C4-2B (cell line): Measurements from ENCODE around the gene AR.

ENCODE experiments used
- H3K27ac ChIP-seq: fragments of 450-650 bp; 2 replicates; pipeline ENCODE4 v1.5.1; 2017
- CTCF ChIP-seq: fragments of 450-650 bp; conservative IDR thresholded peaks from 2 replicates; pipeline ENCODE4 v1.5.1; 2017; ENCODE audit warnings: mild to moderate bottlenecking
- ZFX ChIP-seq: fragments of 450-650 bp; IDR thresholded peaks from 2 replicates; pipeline ENCODE4 v1.6.1; 2017

AR gene

GRCh38 chrX:67545893-67546495, 2.2 kb downstream of the AR start:
- peak overlapping the region; percentile 99 for H3K27ac ChIP-seq
- TF ChIP-seq ZFX (no peak), CTCF (no peak)

GRCh38 chrX:67546496-67547423, 2.9 kb downstream of the AR start:
- H3K27ac ChIP-seq, result peak overlapping the region; percentile 99

GRCh38 chrX:67555578-67556203, 11.9 kb downstream of the AR start:
- peak; percentile 76 for TF ChIP-seq CTCF
- TF ChIP-seq ZFX, result no peak
- H3K27ac ChIP-seq, result no peak overlapping the region

More at GRCh38 chrX:67546496-67547423, 2.9 kb downstream of the AR start:
- TF ChIP-seq CTCF (no peak), ZFX (no peak)

- TF ChIP-seq ZFX, result no peak
- no peak for TF ChIP-seq CTCF
- H3K27ac ChIP-seq, result no peak overlapping the region
These were observed 14.4 kb downstream of the AR start for GRCh38 chrX:67558267-67558666.

- no peak overlapping the region for H3K27ac ChIP-seq
- TF ChIP-seq CTCF, result no peak
- no peak for TF ChIP-seq ZFX
These were observed 19.9 kb downstream of the AR start for GRCh38 chrX:67563469-67564448.

GRCh38 chrX:67564475-67564874, 20.7 kb downstream of the AR start:
- TF ChIP-seq ZFX, result no peak
- no peak for TF ChIP-seq CTCF

More at GRCh38 chrX:67564475-67564874, 20.7 kb downstream of the AR start:
- H3K27ac ChIP-seq, result no peak overlapping the region
